ENCODE data around the gene HYOU1.
"Not testable (repeated sequence)": the region's sequence is repeated elsewhere in the genome, so short reads cannot be mapped to it uniquely, and the experiment has no call there.

HYOU1 gene

DNA sequence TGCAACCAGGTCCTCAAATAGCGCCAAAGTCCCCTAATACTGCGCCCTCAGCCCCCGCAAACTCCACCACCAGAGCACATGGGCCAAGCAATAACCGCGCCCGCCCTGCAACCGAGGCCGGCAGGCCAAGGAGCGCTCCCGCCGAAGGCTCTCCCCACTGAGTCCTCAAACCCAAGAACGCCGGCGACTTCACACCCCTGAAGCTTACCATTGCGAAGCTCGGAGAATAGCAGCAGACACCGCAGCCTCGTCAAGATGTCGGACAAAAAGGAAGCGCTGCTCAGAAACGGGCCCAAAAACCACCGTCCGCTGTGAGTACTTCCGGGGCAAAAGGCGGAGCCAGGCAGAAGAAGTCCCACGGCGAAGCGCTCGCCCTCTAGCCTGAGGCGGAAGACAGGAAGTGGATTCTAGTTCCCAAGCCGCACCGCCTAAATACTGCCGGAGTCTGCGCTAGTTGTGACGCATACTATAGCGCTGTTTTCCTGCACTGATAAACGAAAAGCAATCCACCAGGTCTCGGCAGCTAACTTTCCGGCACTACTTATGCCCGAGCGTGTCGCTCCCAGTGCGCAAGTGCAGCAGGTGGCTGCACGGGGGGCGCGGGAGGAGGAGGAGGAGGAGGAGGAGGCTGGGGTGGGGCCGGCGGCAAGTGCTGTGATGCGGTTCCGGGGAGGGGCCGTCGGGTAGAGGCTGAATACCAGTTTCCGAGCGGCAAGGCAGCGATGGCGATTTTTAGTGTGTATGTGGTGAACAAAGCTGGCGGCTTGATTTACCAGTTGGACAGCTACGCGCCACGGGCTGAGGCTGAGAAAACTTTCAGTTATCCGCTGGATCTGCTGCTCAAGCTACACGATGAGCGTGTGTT lies 38.7 kb downstream of the HYOU1 start, which contains the start of the genes RPS25 and TRAPPC4:
Gene RPS25, minus strand, starts transcription at position 270 of the 865 bp plus-strand sequence. Its CDS starts 59 bp downstream, at position 211.
Gene TRAPPC4, plus strand, starts transcription at position 693 of the 865 bp plus-strand sequence. Its CDS starts 30 bp downstream, at position 723.
- DNase-seq = peak; percentile 94

DNA sequence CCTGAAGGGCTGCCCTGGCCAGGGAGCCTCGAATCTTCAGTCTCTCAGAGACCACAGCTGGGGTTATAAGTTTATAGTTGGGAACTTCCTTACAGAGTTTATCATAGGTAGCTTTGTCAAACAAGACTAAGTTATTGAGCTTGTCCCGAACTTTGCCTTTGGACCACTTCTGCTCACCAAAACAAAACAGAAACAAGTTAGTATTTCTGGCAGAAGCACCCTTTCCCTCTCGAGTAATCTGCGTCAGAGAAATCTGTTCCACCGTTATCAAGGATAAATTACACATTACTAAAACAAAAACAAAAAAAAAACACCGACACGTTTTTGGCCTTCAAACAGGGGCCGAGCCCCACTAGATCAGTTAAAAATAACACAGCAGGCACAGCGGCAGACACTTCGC lies 39.6 kb downstream of the HYOU1 start:
- not testable (repeated sequence) for DNase-seq

DNA sequence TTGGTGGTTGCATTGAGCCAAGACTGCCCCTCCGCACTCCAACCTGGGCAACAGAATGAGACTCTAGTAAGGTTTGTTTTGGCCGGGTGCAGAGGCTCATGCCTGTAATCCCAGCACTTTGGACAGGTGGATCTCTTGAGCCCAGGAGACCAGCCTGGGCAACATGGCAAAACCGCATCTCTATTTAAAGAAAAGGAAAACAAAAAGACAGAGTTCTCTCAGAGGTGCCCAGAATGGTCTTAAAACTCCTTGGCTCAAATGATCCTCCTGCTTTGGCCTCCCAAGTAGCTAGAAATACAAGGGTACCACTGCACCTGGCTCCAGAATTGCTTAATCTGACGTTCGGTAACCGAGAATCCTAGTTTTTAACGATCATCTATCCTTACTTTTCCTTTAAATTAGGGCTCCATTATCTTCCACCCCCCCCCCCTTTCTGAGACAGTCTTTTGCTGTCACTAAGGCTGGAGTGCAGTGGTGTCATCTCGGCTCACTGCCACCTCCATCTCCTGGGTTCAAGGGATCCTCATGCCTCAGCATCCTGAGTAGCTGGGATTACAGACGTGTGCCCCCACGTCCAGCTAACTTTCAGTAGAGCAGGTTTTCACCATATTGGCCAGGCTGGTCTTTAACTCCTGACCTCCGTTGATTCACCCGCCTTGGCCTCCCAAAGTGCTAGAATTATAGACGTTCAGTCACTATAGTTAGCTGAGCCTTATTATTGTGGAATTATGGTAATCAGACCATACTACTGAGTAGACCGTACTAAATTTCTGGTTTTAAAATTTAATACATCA lies 40.6 kb downstream of the HYOU1 start:
- no peak for DNase-seq

DNA sequence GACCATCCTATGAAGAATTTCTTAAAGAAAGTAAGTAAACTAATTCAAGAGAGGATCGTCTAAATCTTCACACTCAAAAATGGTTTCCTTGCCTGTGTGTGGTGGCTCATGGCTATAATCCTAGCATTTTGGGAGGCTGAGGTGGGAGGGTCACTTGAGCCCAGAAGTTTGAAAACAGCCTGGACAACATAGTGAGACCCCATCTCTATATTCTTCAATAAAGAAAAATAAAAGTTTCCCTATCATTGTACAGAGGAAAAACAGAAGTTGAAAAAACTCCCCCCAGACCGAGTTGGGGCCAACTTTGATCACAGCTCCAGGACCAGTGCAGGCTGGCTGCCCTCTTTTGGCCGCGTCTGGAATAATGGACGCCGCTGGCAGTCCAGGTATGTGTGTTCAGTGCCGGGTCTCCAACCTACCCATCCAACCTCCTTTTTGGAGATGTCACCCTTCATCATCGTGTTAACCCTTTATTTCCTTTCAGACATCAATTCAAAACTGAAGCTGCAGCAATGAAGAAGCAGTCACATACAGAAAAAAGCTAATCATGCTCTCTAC lies 41.9 kb downstream of the HYOU1 start:
- DNase-seq = no peak

DNA sequence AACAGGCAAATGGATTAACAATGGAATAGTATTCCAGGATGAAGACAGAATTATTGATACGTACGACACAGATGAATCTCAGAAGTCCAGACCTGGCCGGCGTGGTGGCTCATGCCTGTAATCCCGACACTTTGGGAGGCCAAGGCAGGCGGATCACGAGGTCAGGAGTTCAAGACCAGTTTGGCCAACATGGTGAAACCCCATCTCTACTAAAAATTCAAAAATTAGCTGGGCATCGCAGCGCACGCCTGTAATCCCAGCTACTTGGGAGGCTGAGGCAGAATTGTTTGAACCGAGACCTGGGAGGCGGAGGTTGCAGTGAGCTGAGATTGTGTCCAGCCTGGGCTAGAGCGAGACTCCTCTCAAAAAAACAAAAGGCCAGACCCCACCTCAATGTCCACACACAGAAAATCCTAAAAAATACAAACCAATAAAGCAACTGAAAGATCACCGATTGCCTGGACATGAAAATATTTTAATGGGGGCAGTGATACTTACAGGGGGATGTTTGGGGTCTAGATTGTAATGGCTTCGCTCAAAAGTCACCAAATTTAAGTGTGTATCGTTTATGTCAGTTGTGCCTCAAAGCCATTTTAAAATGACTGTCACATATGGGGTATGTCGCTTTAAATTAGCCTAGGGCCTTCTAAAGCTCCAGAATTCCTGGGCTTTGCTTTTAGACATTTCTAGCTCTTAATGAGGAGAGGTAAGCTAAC lies 42.6 kb downstream of the HYOU1 start:
- DNase-seq = no peak

DNA sequence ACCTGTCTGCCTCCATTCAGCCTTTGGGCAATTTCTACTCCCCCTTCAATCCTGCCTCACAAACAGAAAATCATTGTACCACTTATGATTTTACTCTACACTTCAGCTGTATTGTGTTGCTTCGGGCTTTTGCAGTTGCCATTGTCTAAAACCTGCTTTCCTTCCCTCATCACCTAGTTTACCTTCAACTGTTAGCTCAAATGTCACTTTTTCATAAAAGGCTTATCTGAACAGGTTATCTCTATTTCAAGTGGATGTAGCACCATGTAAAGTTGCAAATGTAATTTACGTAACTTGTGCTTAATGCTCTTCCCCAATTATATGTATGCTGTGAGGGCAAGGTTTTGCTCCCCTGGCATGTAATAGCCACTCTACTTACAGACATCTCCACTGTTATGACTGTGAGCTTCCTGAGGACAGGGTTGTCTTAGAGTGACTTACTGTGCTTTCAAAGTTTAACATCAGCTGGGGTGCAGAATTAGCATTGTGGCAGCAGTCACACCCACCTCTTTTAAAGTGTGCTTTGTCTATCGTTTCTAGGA lies 44.3 kb downstream of the HYOU1 start:
- DNase-seq = no peak

DNA sequence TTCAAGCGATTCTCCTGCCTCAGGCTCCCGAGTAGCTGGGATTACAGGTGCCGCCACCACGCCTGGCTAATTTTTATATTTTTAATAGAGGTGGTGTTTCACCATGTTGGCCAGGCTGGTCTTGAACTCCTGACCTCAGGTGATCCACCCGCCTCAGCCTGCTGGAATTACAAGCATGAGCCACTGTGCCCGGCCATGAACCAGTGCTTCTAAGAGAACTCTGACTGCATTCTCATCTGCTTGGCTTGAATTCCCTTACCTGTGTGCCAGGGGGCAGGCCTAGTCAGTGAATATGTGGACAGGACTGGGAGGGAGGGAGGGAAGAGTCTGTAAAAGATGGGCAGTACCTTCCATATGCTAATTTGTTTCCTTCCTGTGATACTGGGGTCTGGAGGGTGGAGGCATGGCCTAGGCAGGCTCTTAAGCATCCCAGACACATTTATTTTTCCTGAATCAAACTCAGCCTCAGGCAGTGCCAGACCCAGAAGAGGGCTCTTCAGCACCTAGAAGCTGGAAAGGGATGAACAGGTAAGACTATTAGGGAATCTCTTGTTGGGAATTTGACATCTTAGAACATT lies 45.4 kb downstream of the HYOU1 start:
- no peak for DNase-seq

DNA sequence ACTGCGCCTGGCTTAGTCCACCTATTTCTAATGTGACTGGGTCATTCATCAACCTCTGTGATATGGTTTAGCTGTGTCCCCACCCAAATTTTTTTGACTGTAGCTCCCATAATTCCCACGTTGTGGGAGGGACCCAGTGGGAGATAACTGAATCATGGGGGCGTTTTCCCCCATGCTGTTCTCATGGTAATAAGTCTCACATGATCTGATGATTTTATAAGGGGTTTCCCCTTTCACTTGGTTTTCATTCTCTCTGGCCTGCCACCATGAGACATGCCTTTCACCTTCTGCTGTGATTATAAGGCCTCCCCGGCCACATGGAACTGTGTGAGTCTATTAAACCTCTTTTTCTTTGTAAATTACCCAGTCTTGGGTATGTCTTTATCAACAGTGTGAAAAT lies 50.3 kb downstream of the HYOU1 start:
- no peak for DNase-seq

DNA sequence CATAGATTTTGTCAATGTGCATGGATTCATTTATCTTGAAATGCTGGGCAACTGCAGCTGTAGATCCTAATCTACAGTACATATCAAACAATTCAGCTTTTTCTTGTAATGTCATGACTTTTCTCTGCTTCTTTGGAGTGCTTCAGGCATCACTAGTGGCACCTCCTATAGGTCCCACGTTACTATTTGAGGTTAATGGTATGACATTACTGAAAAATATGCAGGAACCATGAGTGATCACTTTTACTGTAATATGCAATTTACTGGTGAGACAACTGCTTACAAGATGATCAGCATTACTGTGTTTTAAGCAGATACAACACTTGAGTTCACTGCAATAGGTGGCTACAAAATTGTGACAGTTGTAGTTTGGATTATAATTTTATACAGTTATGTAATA lies 56.1 kb downstream of the HYOU1 start:
- DNase-seq = no peak

DNA sequence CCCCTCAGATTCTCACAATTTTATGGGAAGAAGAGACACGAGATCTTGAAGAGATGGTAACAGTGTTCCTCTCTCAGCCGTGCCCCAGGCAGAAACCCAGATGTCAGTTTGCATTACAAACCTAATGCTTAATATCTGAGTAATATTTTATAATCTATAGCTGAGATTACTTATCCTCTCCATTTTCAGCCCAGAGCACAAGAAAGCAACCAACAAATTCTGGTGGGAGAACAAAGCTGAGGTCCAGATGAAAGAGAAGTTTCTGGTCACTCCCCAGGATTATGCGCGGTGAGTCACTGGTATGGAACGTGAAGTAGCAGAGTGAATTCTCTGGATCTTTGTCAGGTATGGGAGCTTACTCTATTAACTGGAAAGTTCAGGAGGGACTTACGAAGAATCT lies 58.2 kb downstream of the HYOU1 start:
- no peak for DNase-seq

DNA sequence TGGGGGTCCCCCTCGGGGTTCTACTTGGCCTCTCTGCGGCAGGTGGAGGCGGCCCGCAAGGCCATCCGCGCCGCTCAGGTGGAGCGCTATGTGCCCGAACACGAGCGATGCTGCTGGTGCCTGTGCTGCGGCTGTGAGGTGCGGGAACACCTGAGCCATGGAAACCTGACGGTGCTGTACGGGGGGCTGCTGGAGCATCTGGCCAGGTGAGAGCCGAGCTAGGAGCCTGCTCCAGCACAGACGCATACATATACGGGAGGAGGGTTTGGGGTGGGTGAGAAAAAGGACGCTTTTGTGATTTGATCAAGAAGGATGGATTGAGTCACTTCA lies 58.7 kb downstream of the HYOU1 start:
- DNase-seq = no peak

DNA sequence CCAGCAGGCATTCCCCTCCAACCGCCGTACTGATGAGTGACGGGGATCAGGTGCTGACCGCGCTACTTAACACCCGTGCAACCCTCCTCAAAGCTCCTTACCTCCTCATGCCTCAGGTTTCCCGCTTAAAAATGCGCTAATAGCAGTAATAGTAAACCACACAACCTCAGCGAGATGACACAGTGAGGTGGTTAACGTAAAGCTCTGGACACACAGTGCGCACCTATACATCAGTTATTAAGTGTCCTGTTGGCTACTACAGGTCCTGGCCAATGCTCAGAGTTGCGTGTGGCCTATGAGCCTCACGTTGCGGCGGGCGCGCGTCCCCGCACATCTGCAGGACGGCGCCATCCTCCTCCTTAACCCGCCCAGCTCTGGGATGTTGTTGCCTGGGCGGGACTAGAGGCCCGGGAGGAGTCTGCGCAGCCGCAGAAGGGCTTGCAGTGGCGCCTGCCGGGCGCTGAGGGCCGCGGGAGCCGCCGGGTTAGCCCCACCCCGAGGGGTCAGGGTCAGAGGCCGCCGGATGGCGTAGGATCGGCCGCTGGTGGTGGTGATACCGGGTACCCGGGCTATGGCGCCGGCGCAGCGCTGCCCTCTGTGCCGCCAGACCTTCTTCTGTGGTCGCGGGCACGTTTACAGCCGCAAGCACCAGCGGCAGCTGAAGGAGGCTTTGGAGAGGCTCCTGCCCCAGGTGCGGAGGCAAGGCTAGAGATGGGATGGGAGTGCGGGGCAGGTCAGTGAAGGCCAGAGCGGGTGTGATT lies 59.2 kb downstream of the HYOU1 start, which contains the start of gene CENATAC:
Gene CENATAC, plus strand, starts transcription at position 512 of the 761 bp plus-strand sequence. Its CDS starts 60 bp downstream, at position 572.
- peak; percentile 34 for DNase-seq

DNA sequence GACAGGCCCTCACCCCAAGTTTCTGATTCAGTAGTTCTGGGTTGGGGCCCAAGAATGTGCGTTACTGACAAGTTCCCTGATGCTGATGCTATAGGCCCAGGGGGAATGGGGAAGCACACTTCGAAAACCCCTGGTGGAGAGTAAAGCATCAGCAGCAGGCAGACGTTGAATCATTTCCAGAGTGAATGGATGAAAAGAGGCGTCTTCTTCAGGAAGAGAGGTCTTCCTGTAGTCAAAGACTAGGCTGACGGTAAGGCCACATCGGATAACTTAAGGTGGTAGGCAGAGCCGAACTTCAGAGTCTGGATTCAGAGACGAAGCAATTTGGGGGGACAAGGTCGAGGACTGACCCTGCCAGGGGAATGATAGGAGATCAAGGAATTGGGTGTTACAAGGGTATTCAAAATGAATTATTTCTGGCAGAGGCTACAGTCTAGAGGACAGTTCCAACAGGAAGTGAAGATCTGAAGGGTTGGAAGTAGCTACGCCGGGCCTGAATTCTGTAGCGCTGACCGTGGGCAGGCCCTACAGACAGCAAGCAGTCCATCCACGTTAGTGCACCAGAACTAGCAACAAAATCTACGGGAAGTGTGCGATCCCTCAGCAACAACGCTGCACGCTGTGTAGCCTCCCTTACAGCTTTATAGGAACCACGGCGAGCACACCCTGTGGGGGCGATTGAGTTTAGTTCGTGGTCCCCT lies 59.9 kb downstream of the HYOU1 start:
- DNase-seq = no peak

Data from amniotic stem cell (primary cell).